Dendritic cell treated with granulocyte-macrophage colony-stimulating factor and Interleukin-4, amounts not matched to agents 40 ng/mL and 50 ng/mL, for 4 days (primary cell): ENCODE measurements around the gene IL17RE.
"Not testable (repeated sequence)": the region's sequence is repeated elsewhere in the genome, so short reads cannot be mapped to it uniquely, and the experiment has no call there.

Experiments used
- H3K27ac Mint-ChIP-seq: one replicate; pipeline ENCODE4 v1.8.0; 2022; ENCODE audit warnings: mild to moderate bottlenecking, mixed read lengths
- H3K27me3 Mint-ChIP-seq: one replicate; pipeline ENCODE4 v1.8.0; 2022; ENCODE audit warnings: mild to moderate bottlenecking, mixed read lengths
- H3K36me3 Mint-ChIP-seq: one replicate; pipeline ENCODE4 v1.8.0; 2022; ENCODE audit warnings: low read depth, mixed read lengths
- H3K4me1 Mint-ChIP-seq: one replicate; pipeline ENCODE4 v1.8.0; 2022; ENCODE audit warnings: low read depth, mixed read lengths
- H3K4me3 Mint-ChIP-seq: one replicate; pipeline ENCODE4 v1.8.0; 2022; ENCODE audit warnings: mild to moderate bottlenecking, moderate library complexity, mixed read lengths
- H3K9me3 Mint-ChIP-seq: one replicate; pipeline ENCODE4 v1.8.0; 2022; ENCODE audit warnings: mixed read lengths
- intact Hi-C: fragments of 100-400 bp; cut with micrococcal nuclease; formaldehyde crosslinking; loops from one replicate; pipeline ENCODE4 v1.15.0; 2022

Gene IL17RE, protein sequence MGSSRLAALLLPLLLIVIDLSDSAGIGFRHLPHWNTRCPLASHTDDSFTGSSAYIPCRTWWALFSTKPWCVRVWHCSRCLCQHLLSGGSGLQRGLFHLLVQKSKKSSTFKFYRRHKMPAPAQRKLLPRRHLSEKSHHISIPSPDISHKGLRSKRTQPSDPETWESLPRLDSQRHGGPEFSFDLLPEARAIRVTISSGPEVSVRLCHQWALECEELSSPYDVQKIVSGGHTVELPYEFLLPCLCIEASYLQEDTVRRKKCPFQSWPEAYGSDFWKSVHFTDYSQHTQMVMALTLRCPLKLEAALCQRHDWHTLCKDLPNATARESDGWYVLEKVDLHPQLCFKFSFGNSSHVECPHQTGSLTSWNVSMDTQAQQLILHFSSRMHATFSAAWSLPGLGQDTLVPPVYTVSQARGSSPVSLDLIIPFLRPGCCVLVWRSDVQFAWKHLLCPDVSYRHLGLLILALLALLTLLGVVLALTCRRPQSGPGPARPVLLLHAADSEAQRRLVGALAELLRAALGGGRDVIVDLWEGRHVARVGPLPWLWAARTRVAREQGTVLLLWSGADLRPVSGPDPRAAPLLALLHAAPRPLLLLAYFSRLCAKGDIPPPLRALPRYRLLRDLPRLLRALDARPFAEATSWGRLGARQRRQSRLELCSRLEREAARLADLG

DNA sequence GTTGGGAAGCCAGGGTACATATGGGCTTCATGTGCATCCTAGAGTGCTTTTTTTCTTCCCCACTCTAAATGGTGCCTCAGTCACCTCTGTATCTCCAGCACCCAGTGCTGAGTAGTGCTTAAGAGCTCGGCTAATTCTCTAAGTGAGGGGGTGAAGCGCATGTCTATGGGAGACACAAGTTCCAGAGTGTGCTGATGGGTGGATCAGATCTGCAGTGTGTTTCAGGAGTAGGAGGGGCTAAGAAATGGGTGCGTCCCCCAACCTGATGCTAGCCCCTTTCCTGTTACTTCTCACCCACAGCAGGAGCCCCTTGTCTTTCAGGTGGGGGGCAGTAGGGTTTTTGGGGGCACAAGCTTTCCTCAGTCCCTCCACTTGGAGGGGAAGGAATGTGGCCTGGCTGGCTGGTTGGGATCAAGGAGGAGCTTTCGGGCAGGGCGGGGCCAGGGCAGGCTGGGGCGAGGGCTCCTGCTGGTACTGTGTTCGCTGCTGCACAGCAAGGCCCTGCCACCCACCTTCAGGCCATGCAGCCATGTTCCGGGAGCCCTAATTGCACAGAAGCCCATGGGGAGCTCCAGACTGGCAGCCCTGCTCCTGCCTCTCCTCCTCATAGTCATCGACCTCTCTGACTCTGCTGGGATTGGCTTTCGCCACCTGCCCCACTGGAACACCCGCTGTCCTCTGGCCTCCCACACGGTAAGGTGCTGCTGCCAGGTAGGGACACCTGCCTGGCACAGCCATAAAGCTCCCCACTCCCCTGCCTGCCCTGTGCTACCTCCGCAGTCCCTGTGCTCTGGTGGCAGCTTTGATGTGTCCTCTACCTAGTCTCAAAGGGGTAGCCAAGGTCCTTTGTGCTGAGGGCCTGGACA, at the start of gene IL17RE:
TSS of gene IL17RE (plus strand) at position 477 of the 866 bp plus-strand sequence. CDS start at position 562, 85 bp downstream.
- Mint-ChIP-seq H3K27ac (peak within 1 kb of the TSS; percentile 26), H3K4me3 (no peak within 1 kb of the TSS)
- intact Hi-C loops: no loop called here

DNA sequence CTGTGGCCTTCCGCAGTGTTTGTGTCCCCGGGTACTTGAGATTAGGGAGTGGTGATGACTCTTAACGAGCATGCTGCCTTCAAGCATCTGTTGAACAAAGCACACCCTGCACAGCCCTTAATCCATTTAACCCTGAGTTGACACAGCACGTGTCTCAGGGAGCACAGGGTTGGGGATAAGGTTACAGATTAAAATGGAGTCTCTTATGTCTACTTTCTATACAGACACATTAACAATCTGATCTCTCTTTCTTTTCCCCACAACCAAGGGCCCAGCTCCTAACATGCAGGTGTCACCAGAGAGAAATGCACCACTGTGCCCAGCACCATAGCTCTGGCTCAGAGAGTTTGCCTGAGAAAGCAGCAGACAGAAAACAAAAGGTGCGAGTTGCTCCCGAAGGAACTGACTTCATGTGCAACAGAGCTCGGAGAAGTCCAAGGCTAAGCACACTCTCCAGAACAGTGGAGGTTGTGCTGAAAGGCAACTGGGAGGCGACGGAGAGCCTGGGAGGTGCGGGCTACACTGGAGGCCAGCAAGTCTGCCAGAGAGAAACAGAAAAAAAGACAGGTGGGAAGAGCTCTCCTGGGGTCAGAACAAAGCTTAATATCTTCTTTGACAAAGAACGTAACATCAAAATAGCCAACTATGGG, 48.2 kb upstream of the IL17RE start:
- H3K36me3 Mint-ChIP-seq, H3K27me3 Mint-ChIP-seq, H3K27ac Mint-ChIP-seq, H3K9me3 Mint-ChIP-seq, H3K4me3 Mint-ChIP-seq, intact Hi-C loops, H3K4me1 Mint-ChIP-seq: not testable (repeated sequence)

More for the DNA sequence above, at the start of gene IL17RE:
- no peaks in the 10 kb centered on the region for H3K9me3 Mint-ChIP-seq
- H3K27me3 Mint-ChIP-seq: no peaks in the 10 kb centered on the region
- H3K4me1 Mint-ChIP-seq: peaks cover 40% of the 10 kb centered on the region
- H3K36me3 Mint-ChIP-seq: no peaks in the 10 kb centered on the region

DNA sequence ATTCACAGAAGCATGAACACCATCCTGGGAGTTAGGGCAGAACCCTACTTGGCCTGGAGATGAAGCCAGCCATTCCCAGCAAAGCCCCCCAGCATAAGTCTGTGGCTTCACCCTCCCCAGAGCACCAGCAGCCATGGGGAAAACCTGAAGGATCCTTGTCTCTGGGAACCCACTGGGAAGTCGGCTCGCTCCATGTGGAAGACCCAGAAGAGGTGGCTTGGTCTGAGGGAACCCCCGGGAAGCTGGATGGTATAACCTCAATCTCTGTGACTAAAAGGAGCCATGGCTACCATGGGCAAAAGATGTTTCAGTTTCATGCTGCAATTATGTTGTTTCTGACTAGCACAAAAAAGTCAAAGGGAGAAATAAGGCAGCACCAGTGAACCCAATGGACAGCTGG, 47.1 kb upstream of the IL17RE start:
- intact Hi-C loops: no loop called here
- H3K4me1 Mint-ChIP-seq: peaks cover 5% of the 10 kb centered on the region
- H3K27me3 Mint-ChIP-seq: peaks cover 3% of the 10 kb centered on the region
- no peaks in the 10 kb centered on the region for H3K36me3 Mint-ChIP-seq
- H3K9me3 Mint-ChIP-seq: no peaks in the 10 kb centered on the region
- H3K4me3 Mint-ChIP-seq: no peak overlapping the region
- H3K27ac Mint-ChIP-seq: no peak overlapping the region

DNA sequence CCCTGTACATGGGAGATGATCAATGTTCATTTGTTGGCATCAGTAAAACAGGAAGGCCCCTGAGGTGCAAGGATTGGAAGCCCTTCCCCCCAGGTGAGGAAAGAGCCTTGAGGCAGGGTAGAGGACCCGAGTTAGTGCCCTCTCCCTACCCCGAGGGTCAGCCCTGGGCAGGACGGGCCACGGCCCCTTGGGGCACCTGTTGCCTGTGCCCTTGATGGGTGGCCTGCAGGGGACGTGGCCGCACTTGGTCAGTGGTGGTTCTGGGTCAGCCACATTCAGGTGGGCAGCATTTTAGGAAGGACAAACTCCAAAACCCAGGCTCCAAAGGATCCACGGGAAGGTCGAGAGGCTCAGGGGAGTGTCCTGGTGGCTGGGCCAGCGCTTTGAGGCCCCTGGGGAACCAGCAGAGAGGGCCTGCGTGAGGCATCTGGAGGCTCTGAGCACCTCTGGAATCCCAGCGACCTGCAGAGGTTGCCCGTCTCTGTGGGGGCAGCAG, 43.1 kb upstream of the IL17RE start:
- intact Hi-C loops: no loop called here
- no peak overlapping the region for H3K27ac Mint-ChIP-seq

DNA sequence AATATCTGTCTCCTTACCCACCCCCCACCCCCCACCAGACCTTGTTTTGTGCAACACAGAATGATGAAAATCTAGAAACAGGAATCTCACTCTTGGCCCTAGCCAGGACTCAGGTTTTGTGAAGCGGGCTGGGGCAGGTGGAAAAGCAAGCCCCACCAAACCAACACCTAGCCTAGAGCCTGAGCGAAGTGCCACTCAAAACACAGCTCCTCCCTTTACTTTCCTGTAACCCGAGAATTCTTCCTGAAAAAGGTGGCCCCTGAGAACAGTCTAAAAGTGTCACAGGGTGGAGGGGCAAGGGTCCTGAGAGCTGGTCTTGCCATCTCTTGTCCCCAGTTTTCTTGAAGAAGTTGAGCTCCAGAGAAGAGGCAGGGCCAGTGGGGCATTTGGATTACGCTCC, 41.4 kb upstream of the IL17RE start:
- Mint-ChIP-seq H3K27ac (no peak overlapping the region), H3K27me3 (peaks cover 8% of the 10 kb centered on the region), H3K9me3 (no peaks in the 10 kb centered on the region), H3K4me3 (no peak overlapping the region), H3K36me3 (no peaks in the 10 kb centered on the region), H3K4me1 (peaks cover 29% of the 10 kb centered on the region)
- intact Hi-C loops: no loop called here

More for the DNA sequence above, 43.1 kb upstream of the IL17RE start:
- H3K4me1 Mint-ChIP-seq: peaks cover 28% of the 10 kb centered on the region
- H3K4me3 Mint-ChIP-seq: no peak overlapping the region
- no peaks in the 10 kb centered on the region for H3K9me3 Mint-ChIP-seq
- no peaks in the 10 kb centered on the region for H3K36me3 Mint-ChIP-seq
- peaks cover 8% of the 10 kb centered on the region for H3K27me3 Mint-ChIP-seq

DNA sequence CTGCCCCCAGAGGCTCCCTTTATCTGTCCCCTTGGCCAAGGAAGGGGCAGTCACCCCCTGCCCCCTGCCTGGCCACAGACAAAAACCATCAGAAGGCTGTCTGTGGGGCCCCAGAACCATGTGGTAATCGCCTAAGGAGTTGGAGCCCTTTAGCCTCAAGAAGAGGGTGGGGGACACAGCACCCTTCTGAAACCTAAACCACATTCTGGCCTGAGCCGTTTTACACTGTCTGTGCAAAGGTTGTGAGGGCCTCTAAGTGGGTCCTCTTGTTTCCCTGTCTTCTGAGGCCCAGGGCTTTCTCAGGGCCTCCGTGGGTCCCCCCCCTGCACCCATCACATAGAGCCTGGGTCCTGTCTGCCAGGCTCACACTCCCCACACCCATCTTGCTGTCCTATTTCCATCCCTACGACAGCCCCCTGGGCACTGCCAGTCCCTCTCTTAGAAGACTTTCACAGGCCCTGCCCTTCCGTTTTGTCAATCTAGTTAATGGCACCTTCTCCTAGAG, 41.0 kb upstream of the IL17RE start:
- Mint-ChIP-seq H3K27me3 (peaks cover 8% of the 10 kb centered on the region), H3K4me1 (peaks cover 29% of the 10 kb centered on the region), H3K36me3 (no peaks in the 10 kb centered on the region), H3K9me3 (no peaks in the 10 kb centered on the region), H3K27ac (no peak overlapping the region), H3K4me3 (no peak overlapping the region)
- intact Hi-C loops: no loop called here

DNA sequence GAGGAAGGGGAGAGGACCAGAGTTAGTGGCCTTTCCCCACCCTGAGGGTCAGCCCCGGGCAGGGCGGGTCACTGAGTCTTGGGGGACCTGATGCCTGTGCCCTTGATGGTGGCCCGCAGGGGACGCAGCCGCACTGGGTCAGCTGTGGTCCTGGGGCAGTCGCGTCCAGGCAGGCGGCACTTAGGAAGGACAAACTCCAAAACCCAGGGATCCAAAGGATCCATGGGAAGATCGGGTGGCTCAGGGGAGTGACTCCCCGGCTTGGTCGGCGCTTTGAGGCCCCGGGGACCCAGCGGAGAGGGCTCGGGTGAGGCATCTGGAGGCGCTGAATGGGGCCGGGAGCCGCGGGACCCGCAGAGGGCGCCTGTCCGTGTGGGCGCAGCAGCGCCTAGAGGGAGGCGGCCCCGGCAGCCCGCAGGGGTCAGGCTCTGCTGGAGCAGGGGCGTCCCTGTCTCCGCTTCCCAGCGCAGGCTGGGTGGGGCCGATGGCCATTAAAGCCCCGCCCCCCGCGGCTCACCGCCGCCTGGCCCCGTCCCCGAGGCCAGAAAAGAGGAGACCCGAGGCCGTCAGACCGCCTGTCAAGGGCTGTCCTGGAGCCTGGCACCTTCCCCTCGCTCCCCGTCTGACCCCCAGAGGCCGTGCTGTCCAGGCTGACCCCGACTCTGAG, 40.1 kb upstream of the IL17RE start:
- Mint-ChIP-seq H3K27me3 (peaks cover 8% of the 10 kb centered on the region), H3K9me3 (no peaks in the 10 kb centered on the region), H3K4me3 (peak overlapping the region; percentile 67), H3K4me1 (peaks cover 29% of the 10 kb centered on the region), H3K36me3 (no peaks in the 10 kb centered on the region), H3K27ac (no peak overlapping the region)
- intact Hi-C loops: no loop called here

DNA sequence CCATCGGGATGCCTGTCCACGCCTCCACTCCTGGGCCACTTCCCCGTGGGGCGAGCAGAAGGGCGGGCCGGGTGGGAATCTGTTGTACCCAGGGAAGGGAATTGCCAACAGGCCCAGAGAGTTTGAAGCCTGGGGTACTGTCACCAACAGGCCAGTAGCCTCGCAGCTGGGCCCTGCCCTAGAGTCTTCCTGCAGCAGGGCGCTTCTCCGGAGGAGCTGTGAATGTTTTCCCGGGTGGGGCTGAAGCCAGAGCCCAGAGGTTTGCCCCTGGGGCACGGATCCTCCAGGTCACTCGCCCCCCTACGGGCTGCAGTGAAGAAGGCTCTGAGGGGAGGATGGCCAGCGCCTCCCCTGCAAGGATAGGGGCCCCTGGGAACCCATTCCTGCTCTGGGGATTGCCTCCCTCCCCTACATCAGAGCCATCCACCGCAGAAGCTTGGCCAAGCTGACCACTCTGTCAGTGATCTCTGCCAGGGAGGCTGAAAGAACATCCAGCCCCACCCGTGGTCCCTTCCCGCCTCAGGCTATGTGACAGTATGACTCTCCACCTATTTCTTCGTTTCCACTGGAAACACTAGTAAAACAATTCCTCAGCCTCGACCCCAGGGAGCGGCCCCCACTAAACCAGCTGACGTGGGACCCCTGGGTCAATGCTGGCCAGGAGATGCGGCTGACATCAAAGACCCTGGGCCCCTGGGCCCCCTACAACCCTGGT, 39.4 kb upstream of the IL17RE start:
- intact Hi-C loops: no loop called here
- peaks cover 29% of the 10 kb centered on the region for H3K4me1 Mint-ChIP-seq
- no peak overlapping the region for H3K27ac Mint-ChIP-seq
- H3K9me3 Mint-ChIP-seq: no peaks in the 10 kb centered on the region
- peak overlapping the region; percentile 67 for H3K4me3 Mint-ChIP-seq
- H3K36me3 Mint-ChIP-seq: no peaks in the 10 kb centered on the region
- peaks cover 8% of the 10 kb centered on the region for H3K27me3 Mint-ChIP-seq

DNA sequence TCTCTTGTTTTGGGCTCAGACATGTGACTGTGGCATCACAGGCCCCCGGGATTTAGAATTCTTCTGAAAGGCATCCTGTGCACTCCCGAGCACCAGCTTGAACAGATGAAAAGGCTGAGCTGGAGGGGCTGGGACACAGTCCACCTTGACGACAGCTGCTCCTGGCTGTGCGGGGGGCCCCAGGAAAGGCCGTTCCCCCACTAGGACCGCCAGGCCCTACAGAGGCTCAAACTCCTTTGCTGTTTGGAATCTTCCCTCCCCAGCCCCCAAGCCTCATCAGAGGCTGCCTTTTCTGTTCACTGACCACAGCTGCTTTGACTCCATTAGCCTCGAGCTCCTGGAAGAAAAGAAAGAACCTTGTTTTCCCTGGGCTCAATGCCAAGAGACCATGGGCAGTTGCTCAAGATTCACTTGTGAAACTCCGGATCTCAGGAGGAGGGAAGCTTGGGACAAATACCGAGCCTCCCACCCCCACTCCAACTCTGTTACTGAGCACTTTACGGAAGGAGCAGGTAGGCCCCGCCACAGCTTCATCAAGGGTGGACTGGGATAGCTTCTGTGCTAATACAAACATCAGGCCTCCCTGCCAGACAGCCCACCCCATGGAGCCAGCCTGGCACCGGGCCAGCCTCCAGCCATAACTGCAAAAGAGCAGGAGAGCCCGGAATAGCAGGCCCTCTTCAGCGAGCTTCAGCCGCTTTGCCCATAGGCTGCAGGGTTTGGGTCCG, 38.3 kb upstream of the IL17RE start:
- Mint-ChIP-seq H3K36me3 (no peaks in the 10 kb centered on the region), H3K4me1 (peaks cover 24% of the 10 kb centered on the region), H3K9me3 (no peaks in the 10 kb centered on the region), H3K27me3 (peaks cover 8% of the 10 kb centered on the region), H3K27ac (no peak overlapping the region), H3K4me3 (no peak overlapping the region)
- intact Hi-C loops: no loop called here

DNA sequence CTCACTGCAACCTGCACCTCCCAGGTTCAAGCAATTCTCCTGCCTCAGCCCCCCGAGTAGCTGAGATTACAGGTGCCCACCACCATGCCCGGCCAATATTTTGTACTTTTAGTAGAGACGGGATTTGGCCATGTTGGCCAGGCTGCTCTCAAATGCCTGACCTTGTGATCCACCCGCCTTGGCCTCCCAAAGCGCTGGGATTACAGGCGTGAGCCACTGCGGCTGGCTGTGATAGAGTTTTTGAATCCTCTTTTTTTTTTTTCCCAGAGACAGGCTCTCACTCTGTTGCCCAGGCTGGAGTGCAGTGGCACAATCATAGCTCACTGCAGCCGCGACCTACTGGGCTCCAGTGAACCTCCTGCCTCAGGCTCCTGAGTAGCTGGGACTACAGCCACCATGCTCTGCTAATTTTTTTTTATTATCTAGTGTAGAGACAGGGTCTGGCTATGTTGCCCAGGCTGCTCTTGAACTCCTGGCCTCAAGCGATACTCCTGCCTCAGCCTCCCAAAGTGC, 37.5 kb upstream of the IL17RE start:
- H3K27ac Mint-ChIP-seq, H3K4me3 Mint-ChIP-seq, H3K9me3 Mint-ChIP-seq, H3K36me3 Mint-ChIP-seq, intact Hi-C loops, H3K27me3 Mint-ChIP-seq: not testable (repeated sequence)
- H3K4me1 Mint-ChIP-seq: peaks cover 24% of the 10 kb centered on the region

DNA sequence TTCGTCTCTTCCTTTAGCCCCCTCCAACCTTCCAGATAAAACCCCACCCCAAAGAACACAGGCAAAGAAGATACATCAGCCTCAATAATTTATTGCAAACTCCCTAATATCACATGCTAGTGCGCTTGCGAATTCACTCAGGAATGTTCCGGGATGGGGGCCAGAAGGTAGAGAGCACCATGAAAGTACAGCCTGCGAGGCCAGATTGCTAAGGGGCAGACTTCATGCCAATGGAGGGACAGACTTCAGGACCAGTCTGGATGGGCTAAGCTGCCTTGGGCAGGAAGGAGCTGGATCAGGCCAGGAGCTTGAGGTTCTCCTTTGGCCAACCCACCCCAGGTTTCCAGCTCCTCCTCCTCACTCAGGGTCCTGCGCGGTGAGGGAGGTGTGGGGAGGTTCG, 36.0 kb upstream of the IL17RE start:
- intact Hi-C loops: no loop called here
- H3K4me1 Mint-ChIP-seq: peaks cover 24% of the 10 kb centered on the region
- H3K36me3 Mint-ChIP-seq: no peaks in the 10 kb centered on the region
- H3K27me3 Mint-ChIP-seq: peaks cover 8% of the 10 kb centered on the region
- no peak overlapping the region for H3K4me3 Mint-ChIP-seq
- no peaks in the 10 kb centered on the region for H3K9me3 Mint-ChIP-seq
- no peak overlapping the region for H3K27ac Mint-ChIP-seq

DNA sequence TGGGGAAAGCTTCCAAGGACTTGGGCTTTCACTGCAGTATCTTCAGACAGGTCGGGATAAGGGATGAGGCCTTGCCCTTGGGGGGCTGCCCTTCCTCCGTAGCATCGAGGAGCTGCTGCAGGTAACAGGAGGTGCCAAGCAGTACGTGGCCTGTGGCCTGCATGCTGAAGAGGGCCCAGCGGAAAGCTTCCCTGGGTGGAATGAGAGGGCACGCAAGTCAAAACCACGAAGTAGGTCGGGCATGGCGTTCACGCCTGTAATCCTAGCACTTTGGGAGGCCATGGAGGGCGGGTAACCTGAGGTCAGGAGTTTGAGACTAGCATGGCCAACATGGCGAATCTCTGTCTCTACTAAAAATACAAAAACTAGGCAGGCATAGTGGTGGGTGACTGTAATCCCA, 35.5 kb upstream of the IL17RE start:
- intact Hi-C loops: no loop called here
- Mint-ChIP-seq H3K9me3 (no peaks in the 10 kb centered on the region), H3K27ac (no peak overlapping the region), H3K4me1 (peaks cover 24% of the 10 kb centered on the region), H3K4me3 (no peak overlapping the region), H3K36me3 (no peaks in the 10 kb centered on the region), H3K27me3 (peaks cover 4% of the 10 kb centered on the region)
